GM21529 (cell line): ENCODE measurements around the gene DHX57.
"Not testable (repeated sequence)": the region's sequence is repeated elsewhere in the genome, so short reads cannot be mapped to it uniquely, and the experiment has no call there.

Experiments
- ATAC-seq: cut with Tn5 transposase; IDR thresholded peaks from one replicate; pipeline ENCODE4 v1.9.1; 2021; ENCODE audit not compliant: unreplicated experiment

The DHX57 gene

DNA sequence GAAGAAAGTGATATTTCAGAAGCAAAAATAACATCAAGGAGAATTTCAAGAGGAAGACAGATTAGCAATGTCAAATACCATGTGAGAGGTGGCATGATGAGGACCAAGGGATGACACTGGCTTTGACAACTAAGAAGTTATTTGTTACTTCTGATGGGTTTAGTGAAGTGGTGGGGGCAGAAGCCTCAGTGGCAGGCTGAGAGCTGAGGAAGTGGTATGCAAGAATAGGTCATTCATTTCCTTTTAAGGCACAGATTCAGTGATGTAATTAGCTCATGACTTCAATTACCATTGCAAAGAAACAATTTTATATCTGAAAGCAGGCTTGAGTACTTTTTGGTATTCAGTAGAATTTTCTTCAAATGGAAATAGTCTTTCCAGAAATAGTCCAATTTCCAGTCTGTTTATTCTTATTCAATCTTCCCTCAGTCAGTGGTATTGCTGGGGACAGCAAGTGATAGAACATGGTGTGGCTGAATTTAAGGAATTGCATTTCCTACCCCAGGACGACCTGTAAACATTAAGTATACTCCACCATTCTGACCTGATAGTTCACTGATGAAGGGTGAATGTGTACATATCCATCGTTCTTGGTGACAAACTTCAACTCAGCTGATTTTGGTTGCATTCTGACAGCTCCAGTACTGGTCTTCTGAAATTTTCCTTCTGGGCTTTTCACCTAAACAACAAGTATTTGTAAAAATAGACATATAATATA, 69.6 kb downstream of the DHX57 start:
- ATAC-seq = no peak

GRCh38 chr2:38797953-38798352, 77.8 kb downstream of the DHX57 start:
- no peak for ATAC-seq

- no peak for ATAC-seq
These were observed 78.5 kb downstream of the DHX57 start for GRCh38 chr2:38797250-38797676.

GRCh38 chr2:38795016-38795415, 80.7 kb downstream of the DHX57 start:
- not testable (repeated sequence) for ATAC-seq

DNA sequence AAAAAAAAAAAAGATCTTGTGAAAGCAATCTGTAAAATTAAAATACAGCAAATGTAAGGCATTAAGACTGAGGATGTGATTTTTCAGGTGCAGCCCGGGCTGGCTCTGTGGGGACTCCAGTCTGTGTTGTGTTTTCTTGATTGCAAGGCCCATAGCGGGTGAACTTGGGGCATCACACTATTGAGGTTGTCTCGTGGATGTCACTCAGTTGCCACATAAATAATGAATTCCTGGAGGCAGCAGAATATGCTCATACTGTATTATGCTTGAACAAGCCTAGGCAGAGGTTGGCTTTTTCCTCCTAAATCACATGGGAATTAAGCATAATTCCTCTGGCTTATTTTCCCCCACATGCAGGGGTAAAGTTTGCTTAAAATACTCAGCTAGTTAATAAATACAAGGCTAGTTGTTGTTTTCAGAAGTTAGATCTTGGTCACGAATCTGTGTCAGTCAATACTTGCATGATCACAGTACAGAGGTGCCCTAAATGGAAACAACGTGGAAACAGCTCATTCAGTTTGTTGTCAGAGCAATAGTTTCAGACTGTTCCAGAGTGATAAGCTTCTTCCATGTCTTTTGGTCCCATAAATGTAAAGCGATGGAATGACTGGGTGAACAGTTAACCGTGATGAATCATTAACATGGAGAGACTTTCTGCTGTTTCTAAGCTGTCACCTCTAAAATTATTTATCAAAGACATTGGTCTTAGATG, 81.3 kb downstream of the DHX57 start:
- no peak for ATAC-seq

GRCh38 chr2:38793511-38793910, 82.2 kb downstream of the DHX57 start:
- ATAC-seq = no peak

- ATAC-seq = no peak
These were observed 83.0 kb downstream of the DHX57 start for GRCh38 chr2:38792751-38793150.

DNA sequence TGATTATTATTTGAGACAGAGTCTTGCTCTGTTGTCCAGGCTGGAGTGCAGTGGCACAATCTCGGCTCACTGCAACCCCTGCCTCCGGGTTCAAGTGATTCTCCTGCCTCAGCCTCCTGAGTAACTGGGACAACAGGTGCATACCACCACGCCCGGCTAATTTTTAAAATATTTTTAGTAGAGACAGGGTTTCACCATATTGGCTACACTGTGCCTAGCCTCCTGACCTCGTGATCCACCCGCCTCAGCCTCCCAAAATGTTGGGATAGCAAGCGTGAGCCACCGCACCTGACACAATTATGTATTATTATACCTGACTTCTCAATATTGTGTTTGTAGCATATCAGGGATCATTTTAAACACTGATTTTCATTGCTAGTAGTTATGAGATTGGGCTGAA, 83.4 kb downstream of the DHX57 start:
- ATAC-seq = not testable (repeated sequence)

- no peak for ATAC-seq
These were observed 84.0 kb downstream of the DHX57 start for GRCh38 chr2:38791744-38792143.

GRCh38 chr2:38789691-38790090, 86.0 kb downstream of the DHX57 start:
- ATAC-seq = no peak

- no peak for ATAC-seq
These were observed 87.4 kb downstream of the DHX57 start for GRCh38 chr2:38788306-38788705.

- no peak for ATAC-seq
These were observed 92.1 kb downstream of the DHX57 start for GRCh38 chr2:38783586-38783985.

DNA sequence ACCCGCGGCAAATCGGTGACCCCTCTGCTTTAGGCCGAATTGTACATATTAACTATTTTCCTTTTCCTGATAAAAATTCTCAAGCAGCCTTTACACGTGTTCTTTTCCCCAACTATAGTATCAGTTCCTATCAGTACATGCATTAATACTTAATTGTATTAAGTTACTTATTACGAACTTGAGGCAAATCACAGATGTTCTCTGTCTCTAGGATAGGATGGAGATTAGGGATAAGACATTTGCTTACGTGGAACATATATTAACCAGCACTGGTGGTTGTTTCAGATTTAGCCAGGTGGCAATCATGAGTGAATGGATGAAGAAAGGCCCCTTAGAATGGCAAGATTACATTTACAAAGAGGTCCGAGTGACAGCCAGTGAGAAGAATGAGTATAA, 97.0 kb downstream of the DHX57 start:
- no peak for ATAC-seq

DNA sequence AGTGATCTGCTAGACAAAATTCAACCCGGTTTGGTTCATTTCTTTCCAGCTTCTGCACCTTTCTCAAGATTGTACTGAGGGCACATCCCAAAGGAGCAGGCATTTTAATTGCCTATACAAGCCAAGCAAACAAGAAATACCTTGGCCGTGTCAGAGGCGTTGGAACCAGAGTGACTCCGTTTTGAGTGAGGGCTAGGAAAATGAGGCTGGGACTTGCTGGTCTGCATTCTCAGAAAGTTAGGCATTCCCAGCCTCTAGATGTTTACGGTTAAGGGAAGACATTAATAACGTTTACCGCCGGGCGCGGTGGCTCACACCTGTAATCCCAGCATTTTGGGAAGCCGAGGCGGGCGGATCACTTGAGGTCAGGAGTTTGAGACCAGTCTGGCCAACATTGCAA, 99.2 kb downstream of the DHX57 start:
- ATAC-seq = no peak

GRCh38 chr2:38775921-38776225, 99.9 kb downstream of the DHX57 start:
- no peak for ATAC-seq

GRCh38 chr2:38775097-38775920, 100.4 kb downstream of the DHX57 start:
- ATAC-seq = no peak

DNA sequence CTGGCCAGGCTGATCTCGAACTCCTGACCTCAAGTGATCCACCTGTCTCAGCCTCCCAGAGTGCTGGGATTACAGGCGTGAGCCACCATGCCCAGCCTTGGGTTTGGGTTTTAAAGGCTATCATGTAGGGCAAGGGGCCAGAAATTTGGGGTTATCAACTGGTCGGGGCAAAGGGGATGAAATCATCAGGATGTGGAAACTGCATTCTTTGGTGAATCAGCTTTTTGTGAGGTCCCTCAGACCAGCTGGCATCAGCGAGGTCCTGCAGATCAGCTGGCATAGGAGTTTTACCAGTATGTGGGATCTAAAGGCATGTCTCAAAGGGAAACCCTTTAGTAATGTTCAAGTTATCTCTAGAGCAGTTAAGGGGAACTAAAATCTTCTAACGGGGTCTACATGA, 104.1 kb downstream of the DHX57 start:
- ATAC-seq = no peak

GRCh38 chr2:38765551-38765950, 110.2 kb downstream of the DHX57 start:
- ATAC-seq = no peak

- no peak for ATAC-seq
These were observed 110.6 kb downstream of the DHX57 start for GRCh38 chr2:38765149-38765548.

- ATAC-seq = no peak
These were observed 112.0 kb downstream of the DHX57 start for GRCh38 chr2:38763728-38764127.

DNA sequence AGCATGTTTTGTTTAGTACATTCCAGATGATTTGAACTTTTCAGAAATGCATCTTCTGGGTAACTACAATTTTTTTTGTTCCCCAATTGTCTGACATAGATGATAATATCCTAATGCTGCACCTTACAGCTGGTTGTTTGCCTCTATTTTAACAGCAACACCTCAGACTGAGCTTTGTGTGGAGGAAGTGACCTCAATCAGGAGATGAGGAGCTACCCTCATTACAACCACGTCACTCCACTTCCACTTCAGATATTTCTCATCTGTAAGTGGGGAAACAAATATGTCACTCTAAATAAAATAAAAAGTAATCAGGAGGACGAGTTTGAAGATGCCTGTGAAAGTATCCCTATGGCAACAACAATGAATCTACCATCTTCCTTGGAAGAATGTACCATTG, 112.5 kb downstream of the DHX57 start:
- ATAC-seq = no peak

- not testable (repeated sequence) for ATAC-seq
These were observed 119.8 kb downstream of the DHX57 start for GRCh38 chr2:38755891-38756290.
